ENCODE results near the gene GCC1. TPM values are rescaled to one million over a fixed set of nuclear protein-coding genes. Genes with fewer than 3 reads are reported as not detected.

GCC1 gene
- total RNA-seq, 2 experiments from 2014 or later, result 13.3 to 18.3 TPM

DNA sequence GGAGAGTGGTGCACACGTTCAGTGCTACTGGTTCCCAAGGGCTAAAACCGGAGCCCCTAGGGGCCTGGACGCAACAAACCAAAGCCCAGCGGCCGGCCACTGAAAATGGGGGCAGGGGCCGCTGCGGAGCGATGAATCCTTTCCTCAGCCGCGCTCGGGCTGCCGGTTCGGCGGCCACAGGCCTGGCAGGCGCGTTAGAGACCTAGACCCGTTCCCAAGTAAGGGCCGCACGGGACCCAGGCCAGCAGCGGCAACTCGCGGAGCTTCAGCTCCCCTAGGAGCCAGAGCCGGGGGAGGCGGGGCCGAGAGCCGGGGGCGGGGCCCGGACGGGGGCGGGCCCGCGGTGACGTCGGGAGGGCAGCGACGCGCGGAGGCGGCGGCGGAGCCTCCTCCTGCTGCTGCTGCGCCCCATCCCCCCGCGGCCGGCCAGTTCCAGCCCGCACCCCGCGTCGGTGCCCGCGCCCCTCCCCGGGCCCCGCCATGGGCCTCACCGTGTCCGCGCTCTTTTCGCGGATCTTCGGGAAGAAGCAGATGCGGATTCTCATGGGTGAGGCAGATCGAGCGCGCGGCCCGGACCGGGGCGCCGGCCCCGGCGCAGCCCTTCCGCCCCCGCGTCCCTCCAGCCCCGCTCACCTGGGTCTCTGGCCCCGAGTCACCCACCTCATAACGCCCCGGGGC is 2.8 kb upstream of the GCC1 start, which contains the start of gene ARF5:
Gene ARF5, plus strand, starts transcription at position 393 of the 678 bp plus-strand sequence. Its CDS starts 88 bp downstream, at position 481.
- Histone ChIP-seq H3K79me2 (ENCODE audit: insufficient read depth, low read depth, low read length) (peaks cover 34% of the 10 kb centered on the region; the same call in 1 of the 2 replicates), H3K36me3 (ENCODE audit: insufficient read depth, low read length) (peaks cover 26% of the 10 kb centered on the region), H3K27ac (ENCODE audit: low read depth, low read length, poor library complexity, severe bottlenecking) (peak within 1 kb of the TSS; percentile 28), H3K9me3 (ENCODE audit: low read length) (no peaks in the 10 kb centered on the region), H3K4me1 (ENCODE audit: insufficient read depth, low read length, poor library complexity, severe bottlenecking) (peaks cover 34% of the 10 kb centered on the region), H4K20me1 (ENCODE audit: insufficient read depth, low read length) (peaks cover 22% of the 10 kb centered on the region; the same call in 1 of the 2 replicates), H3K9me2 (ENCODE audit: insufficient read depth, low read length) (no peaks in the 10 kb centered on the region), H3K4me2 (ENCODE audit: low read length) (peak within 1 kb of the TSS; percentile 90), H3K4me3 (ENCODE audit: low read depth, low read length, poor library complexity, severe bottlenecking) (peak within 1 kb of the TSS; percentile 94), H2AFZ (ENCODE audit: low read length) (peak within 1 kb of the TSS; percentile 86)
- ChIA-PET POLR2A (interaction anchor here (0.6 to 1.0 kb wide), 2 partner anchors 62 to 117 kb away, joined by 3 to 5 read pairs; no protein-coding TSS in a partner anchor), CTCF (ENCODE audit: unreplicated experiment) (interaction anchor here (0.6 kb wide), 1 partner anchor 269 kb away, joined by 5 read pairs; no protein-coding TSS in a partner anchor)
- TF ChIP-seq EZH2phosphoT487 (IDR thresholded peaks at IDR 0.05; ENCODE audit: borderline replicate concordance, low read depth, low read length), result no peak
- TF ChIP-seq, protein P1, sequence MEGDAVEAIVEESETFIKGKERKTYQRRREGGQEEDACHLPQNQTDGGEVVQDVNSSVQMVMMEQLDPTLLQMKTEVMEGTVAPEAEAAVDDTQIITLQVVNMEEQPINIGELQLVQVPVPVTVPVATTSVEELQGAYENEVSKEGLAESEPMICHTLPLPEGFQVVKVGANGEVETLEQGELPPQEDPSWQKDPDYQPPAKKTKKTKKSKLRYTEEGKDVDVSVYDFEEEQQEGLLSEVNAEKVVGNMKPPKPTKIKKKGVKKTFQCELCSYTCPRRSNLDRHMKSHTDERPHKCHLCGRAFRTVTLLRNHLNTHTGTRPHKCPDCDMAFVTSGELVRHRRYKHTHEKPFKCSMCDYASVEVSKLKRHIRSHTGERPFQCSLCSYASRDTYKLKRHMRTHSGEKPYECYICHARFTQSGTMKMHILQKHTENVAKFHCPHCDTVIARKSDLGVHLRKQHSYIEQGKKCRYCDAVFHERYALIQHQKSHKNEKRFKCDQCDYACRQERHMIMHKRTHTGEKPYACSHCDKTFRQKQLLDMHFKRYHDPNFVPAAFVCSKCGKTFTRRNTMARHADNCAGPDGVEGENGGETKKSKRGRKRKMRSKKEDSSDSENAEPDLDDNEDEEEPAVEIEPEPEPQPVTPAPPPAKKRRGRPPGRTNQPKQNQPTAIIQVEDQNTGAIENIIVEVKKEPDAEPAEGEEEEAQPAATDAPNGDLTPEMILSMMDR (conservative IDR thresholded peaks at IDR 0.05; ENCODE audit: low read length), result no peak
- peak; percentile 86 for DNase-seq (ENCODE audit: low spot score)
- intact Hi-C loops (cut with micrococcal nuclease; ENCODE audit: unreplicated experiment), result loop anchor here (5.0 kb wide), 2 partner anchors 64 to 196 kb away; partner anchors contain the start of genes SND1 and ZNF800
- BruUV-seq (replicated peaks), result no TSS peak

DNA sequence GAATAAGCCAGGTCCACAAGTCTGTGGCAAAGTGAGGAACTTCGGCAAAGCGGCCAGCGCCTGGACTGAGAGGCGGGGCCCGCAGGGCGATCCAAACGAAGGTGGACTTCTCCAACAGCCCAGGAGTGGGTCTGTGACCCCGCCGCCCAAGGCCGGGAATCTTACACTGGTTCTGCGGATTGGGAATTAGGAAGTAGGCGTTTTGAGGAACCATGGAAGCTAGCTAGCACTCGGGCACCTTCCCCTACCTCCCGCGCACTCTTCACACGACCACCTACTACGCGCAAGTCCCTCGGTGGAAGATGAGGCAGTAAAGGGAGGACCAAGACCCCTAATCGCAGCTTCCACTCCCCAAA is 2.2 kb upstream of the GCC1 start:
- DNase-seq (ENCODE audit: low spot score), result no peak
- ChIA-PET CTCF (ENCODE audit: unreplicated experiment) (interaction anchor here (0.6 kb wide), 1 partner anchor 268 kb away, joined by 5 read pairs; no protein-coding TSS in a partner anchor), POLR2A (no interaction called here)
- Histone ChIP-seq H3K27ac (ENCODE audit: low read depth, low read length, poor library complexity, severe bottlenecking) (no peak overlapping the region), H3K4me3 (ENCODE audit: low read depth, low read length, poor library complexity, severe bottlenecking) (peak overlapping the region; percentile 94), H3K79me2 (ENCODE audit: insufficient read depth, low read depth, low read length) (peaks cover 34% of the 10 kb centered on the region; the same call in 1 of the 2 replicates), H3K9me2 (ENCODE audit: insufficient read depth, low read length) (no peaks in the 10 kb centered on the region), H4K20me1 (ENCODE audit: insufficient read depth, low read length) (peaks cover 22% of the 10 kb centered on the region; the same call in 1 of the 2 replicates), H2AFZ (ENCODE audit: low read length) (peak overlapping the region; percentile 86), H3K9me3 (ENCODE audit: low read length) (no peaks in the 10 kb centered on the region), H3K4me1 (ENCODE audit: insufficient read depth, low read length, poor library complexity, severe bottlenecking) (peaks cover 35% of the 10 kb centered on the region), H3K36me3 (ENCODE audit: insufficient read depth, low read length) (peaks cover 31% of the 10 kb centered on the region), H3K4me2 (ENCODE audit: low read length) (peak overlapping the region; percentile 90)
- TF ChIP-seq EZH2phosphoT487 (IDR thresholded peaks at IDR 0.05; ENCODE audit: borderline replicate concordance, low read depth, low read length), result no peak
- intact Hi-C loops (cut with micrococcal nuclease; ENCODE audit: unreplicated experiment), result loop anchor here (5.0 kb wide), 2 partner anchors 65 to 195 kb away; partner anchors contain the start of genes SND1 and ZNF800
- no TSS peak for BruUV-seq (replicated peaks)

DNA sequence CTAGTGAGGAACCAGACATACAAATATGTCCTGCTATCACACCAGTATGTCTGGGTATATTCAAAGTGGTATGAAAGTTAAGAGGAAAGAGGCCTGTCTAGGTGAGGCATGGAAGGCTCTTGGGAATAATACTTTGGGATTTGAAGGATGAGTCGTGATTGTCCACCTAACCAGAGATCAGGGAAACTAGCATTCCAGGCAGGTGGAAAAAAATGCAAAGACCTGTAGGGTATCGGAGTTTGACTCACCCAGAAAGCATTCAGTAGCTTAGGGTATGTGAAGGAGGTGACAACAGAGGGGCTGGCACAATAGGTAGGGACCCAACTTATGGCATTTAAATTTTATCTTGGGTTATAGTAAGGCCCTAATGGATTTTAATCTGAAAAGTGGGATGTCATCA is 950 bp upstream of the GCC1 start:
- Histone ChIP-seq H3K36me3 (ENCODE audit: insufficient read depth, low read length) (peaks cover 35% of the 10 kb centered on the region), H3K4me1 (ENCODE audit: insufficient read depth, low read length, poor library complexity, severe bottlenecking) (peaks cover 35% of the 10 kb centered on the region), H3K27ac (ENCODE audit: low read depth, low read length, poor library complexity, severe bottlenecking) (no peak overlapping the region), H3K79me2 (ENCODE audit: insufficient read depth, low read depth, low read length) (peaks cover 34% of the 10 kb centered on the region; the same call in 1 of the 2 replicates), H2AFZ (ENCODE audit: low read length) (peak overlapping the region; percentile 96; the same call in 1 of the 2 replicates), H3K9me3 (ENCODE audit: low read length) (no peaks in the 10 kb centered on the region), H3K4me3 (ENCODE audit: low read depth, low read length, poor library complexity, severe bottlenecking) (no peak overlapping the region), H3K4me2 (ENCODE audit: low read length) (no peak overlapping the region), H4K20me1 (ENCODE audit: insufficient read depth, low read length) (peaks cover 22% of the 10 kb centered on the region; the same call in 1 of the 2 replicates), H3K9me2 (ENCODE audit: insufficient read depth, low read length) (no peaks in the 10 kb centered on the region)
- POLR2A ChIA-PET, result interaction anchor here (0.6 to 1.3 kb wide), 3 partner anchors 9 to 1314 kb away, joined by 3 to 6 read pairs (median 3); no protein-coding TSS in a partner anchor
- no peak for DNase-seq (ENCODE audit: low spot score)
- CTCF ChIA-PET (ENCODE audit: unreplicated experiment), result no interaction called here
- TF ChIP-seq, protein P1 (conservative IDR thresholded peaks at IDR 0.05; ENCODE audit: low read length), result no peak
- no peak for TF ChIP-seq EZH2phosphoT487 (IDR thresholded peaks at IDR 0.05; ENCODE audit: borderline replicate concordance, low read depth, low read length)
- no TSS peak for BruUV-seq (replicated peaks)
- intact Hi-C loops (cut with micrococcal nuclease; ENCODE audit: unreplicated experiment), result loop anchor here (5.0 kb wide), 2 partner anchors 66 to 194 kb away; partner anchors contain the start of genes SND1 and ZNF800

Data from OCI-LY7 (cell line).